Measurements from ENCODE around the gene THAP12. TPM values are rescaled to one million over a fixed set of nuclear protein-coding genes. Genes with fewer than 3 reads are reported as not detected.

THAP12 gene
- polyA plus RNA-seq, 1 donor (not counting 4 experiments of a cell fraction or from before 2014, with no cell fraction given): 49.8 TPM

- no peak overlapping the region for H3K27ac ChIP-seq (ENCODE audit: control insufficient read depth, insufficient read depth, low read length)
- dilution Hi-C loops (cut with MboI; ENCODE audit: extremely low pct_ligation_motif_present, low sequenced_read_pairs): no loop called here
- H3K79me2 ChIP-seq (ENCODE audit: control insufficient read depth, insufficient read depth, low read length): no peaks in the 10 kb centered on the region
- DNase-seq (ENCODE audit: low read depth, low spot score): no peak
- H3K9me1 ChIP-seq (ENCODE audit: control insufficient read depth, extremely low read depth, insufficient read depth, low read length): no peaks in the 10 kb centered on the region
- no peak overlapping the region for H3K9ac ChIP-seq (ENCODE audit: control insufficient read depth, extremely low read depth, insufficient read depth, low read length)
- H3K4me2 ChIP-seq (ENCODE audit: control insufficient read depth, extremely low read depth, insufficient read depth, low read depth, low read length): no peak overlapping the region
- H3K4me1 ChIP-seq (ENCODE audit: control insufficient read depth, extremely low read depth, insufficient read depth, low read length): no peaks in the 10 kb centered on the region
- no peak overlapping the region for H3K4me3 ChIP-seq (ENCODE audit: control insufficient read depth in 2 of 3, extremely low read depth in 1 of 3, insufficient read depth in 2 of 3, low read depth in 1 of 3, low read length in 3 of 3)
- H3K9me3 ChIP-seq (ENCODE audit: control insufficient read depth, low read depth, low read length): no peaks in the 10 kb centered on the region
- H3K27me3 ChIP-seq (ENCODE audit: control insufficient read depth, extremely low read depth, insufficient read depth, low read length): no peaks in the 10 kb centered on the region
- TF ChIP-seq CTCF (optimal IDR thresholded peaks at IDR 0.05 in 1 of 3, IDR thresholded peaks at IDR 0.05 in 1 of 3, conservative IDR thresholded peaks at IDR 0.05 in 1 of 3; ENCODE audit: extremely low read depth in 1 of 3, insufficient read depth in 2 of 3, low read length in 3 of 3): no peak
- no peak for TF ChIP-seq EZH2 (IDR thresholded peaks at IDR 0.05; ENCODE audit: low read length)
- H2AFZ ChIP-seq (ENCODE audit: control insufficient read depth, low read length): no peak overlapping the region
- FAIRE-seq: no peak
- no peaks in the 10 kb centered on the region for H4K20me1 ChIP-seq (ENCODE audit: control insufficient read depth, extremely low read depth, insufficient read depth, low read length)
- no peaks in the 10 kb centered on the region for H3K36me3 ChIP-seq (ENCODE audit: control insufficient read depth in 2 of 2, extremely low read depth in 1 of 2, insufficient read depth in 2 of 2, low read length in 2 of 2)
These were observed 16.5 kb upstream of the THAP12 start for GRCh38 chr11:76397383-76397782.

GRCh38 chr11:76395296-76395695 is 14.4 kb upstream of the THAP12 start:
- Histone ChIP-seq H2AFZ (ENCODE audit: control insufficient read depth, low read length) (no peak overlapping the region), H3K27me3 (ENCODE audit: control insufficient read depth, extremely low read depth, insufficient read depth, low read length) (no peaks in the 10 kb centered on the region), H3K36me3 (ENCODE audit: control insufficient read depth in 2 of 2, extremely low read depth in 1 of 2, insufficient read depth in 2 of 2, low read length in 2 of 2) (no peaks in the 10 kb centered on the region), H3K4me3 (ENCODE audit: control insufficient read depth in 2 of 3, extremely low read depth in 1 of 3, insufficient read depth in 2 of 3, low read depth in 1 of 3, low read length in 3 of 3) (no peak overlapping the region), H4K20me1 (ENCODE audit: control insufficient read depth, extremely low read depth, insufficient read depth, low read length) (no peaks in the 10 kb centered on the region), H3K79me2 (ENCODE audit: control insufficient read depth, insufficient read depth, low read length) (no peaks in the 10 kb centered on the region), H3K9ac (ENCODE audit: control insufficient read depth, extremely low read depth, insufficient read depth, low read length) (no peak overlapping the region), H3K4me2 (ENCODE audit: control insufficient read depth, extremely low read depth, insufficient read depth, low read depth, low read length) (no peak overlapping the region), H3K4me1 (ENCODE audit: control insufficient read depth, extremely low read depth, insufficient read depth, low read length) (no peaks in the 10 kb centered on the region), H3K9me1 (ENCODE audit: control insufficient read depth, extremely low read depth, insufficient read depth, low read length) (no peaks in the 10 kb centered on the region), H3K9me3 (ENCODE audit: control insufficient read depth, low read depth, low read length) (no peaks in the 10 kb centered on the region), H3K27ac (ENCODE audit: control insufficient read depth, insufficient read depth, low read length) (no peak overlapping the region)
- DNase-seq (ENCODE audit: low read depth, low spot score): no peak
- dilution Hi-C loops (cut with MboI; ENCODE audit: extremely low pct_ligation_motif_present, low sequenced_read_pairs): no loop called here
- TF ChIP-seq EZH2 (IDR thresholded peaks at IDR 0.05; ENCODE audit: low read length) (no peak), CTCF (optimal IDR thresholded peaks at IDR 0.05 in 1 of 3, IDR thresholded peaks at IDR 0.05 in 1 of 3, conservative IDR thresholded peaks at IDR 0.05 in 1 of 3; ENCODE audit: extremely low read depth in 1 of 3, insufficient read depth in 2 of 3, low read length in 3 of 3) (no peak)
- FAIRE-seq: no peak

Data from keratinocyte (primary cell).